GM19240 (cell line): ENCODE measurements around the gene ST8SIA6.
"Not testable (repeated sequence)": the region's sequence is repeated elsewhere in the genome, so short reads cannot be mapped to it uniquely, and the experiment has no call there.

Source experiments
- DNase-seq: peaks from one replicate; pipeline ENCODE4 v3.0.0; 2011; ENCODE audit warnings: low spot score; ENCODE audit not compliant: insufficient read length

ST8SIA6 gene

GRCh38 chr10:17427666-17428350 is 26.6 kb downstream of the ST8SIA6 start:
- DNase-seq = no peak

- no peak for DNase-seq
These were observed 27.2 kb downstream of the ST8SIA6 start for GRCh38 chr10:17427201-17427600.

GRCh38 chr10:17426263-17426750 is 28.1 kb downstream of the ST8SIA6 start:
- no peak for DNase-seq

GRCh38 chr10:17425584-17426262 is 28.7 kb downstream of the ST8SIA6 start:
- DNase-seq = no peak

GRCh38 chr10:17423632-17424186 is 30.7 kb downstream of the ST8SIA6 start:
- DNase-seq = no peak

GRCh38 chr10:17422931-17423330 is 31.5 kb downstream of the ST8SIA6 start:
- no peak for DNase-seq

- no peak for DNase-seq
These were observed 36.1 kb downstream of the ST8SIA6 start for GRCh38 chr10:17418249-17418648.

GRCh38 chr10:17416442-17417211 is 37.8 kb downstream of the ST8SIA6 start:
- DNase-seq = no peak

- no peak for DNase-seq
These were observed 39.2 kb downstream of the ST8SIA6 start for GRCh38 chr10:17415046-17415658.

GRCh38 chr10:17414484-17414883 is 39.9 kb downstream of the ST8SIA6 start:
- no peak for DNase-seq

GRCh38 chr10:17413876-17414275 is 40.5 kb downstream of the ST8SIA6 start:
- DNase-seq = no peak

GRCh38 chr10:17412323-17412722 is 42.1 kb downstream of the ST8SIA6 start:
- no peak for DNase-seq

- DNase-seq = no peak
These were observed 43.5 kb downstream of the ST8SIA6 start for GRCh38 chr10:17410907-17411306.

- no peak for DNase-seq
These were observed 45.1 kb downstream of the ST8SIA6 start for GRCh38 chr10:17409170-17409733.

GRCh38 chr10:17407047-17407446 is 47.3 kb downstream of the ST8SIA6 start:
- no peak for DNase-seq

GRCh38 chr10:17406036-17406834 is 48.2 kb downstream of the ST8SIA6 start:
- no peak for DNase-seq

- no peak for DNase-seq
These were observed 51.2 kb downstream of the ST8SIA6 start for GRCh38 chr10:17403161-17403560.

- DNase-seq = not testable (repeated sequence)
These were observed 52.4 kb downstream of the ST8SIA6 start for GRCh38 chr10:17402040-17402439.

- DNase-seq = no peak
These were observed 58.4 kb downstream of the ST8SIA6 start for GRCh38 chr10:17396004-17396403.

GRCh38 chr10:17394854-17395253 is 59.5 kb downstream of the ST8SIA6 start:
- DNase-seq = no peak
